ENCODE data around the gene PBX3.

DNA sequence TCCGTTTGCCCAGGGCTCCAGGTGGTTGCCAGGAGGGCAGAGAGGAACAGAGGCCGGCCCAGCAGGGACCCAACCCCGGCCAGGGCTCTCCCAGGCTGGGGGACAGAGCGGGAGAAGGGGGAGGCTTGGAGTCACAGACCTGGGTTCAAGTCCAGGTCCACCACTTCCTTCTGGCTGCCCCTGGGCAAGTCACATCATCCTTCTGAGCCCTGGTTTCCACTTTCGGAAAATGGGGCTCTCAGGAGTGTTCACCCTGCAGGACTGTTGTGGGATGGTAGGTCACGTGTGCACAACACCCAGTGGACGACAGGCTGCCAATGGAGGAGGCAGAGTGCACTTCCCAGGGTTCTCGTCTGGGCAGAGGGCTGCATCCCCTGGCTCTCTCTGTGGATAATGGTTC, 245.4 kb downstream of the PBX3 start:
- TF ChIP-seq CTCF (IDR thresholded peaks at IDR 0.05 in 8 of 11, conservative IDR thresholded peaks at IDR 0.05 in 3 of 11) (no peak), POLR2A (IDR thresholded peaks at IDR 0.05) (no peak)
